A549 treated with GW870086 at 1 μM for 4 hours (cell line): ENCODE data around the gene NOTUM. TPM values are rescaled to one million over a fixed set of nuclear protein-coding genes. Genes with fewer than 3 reads are reported as not detected.

Experiments used
- total RNA-seq: library from RNA; stranded (reverse); fragments of 200-300 nt; extraction: Qiagen RNA extraction; gene quantifications from 5 replicates; pipeline ENCODE4 v1.2.3, GENCODE V29; 2022; ENCODE audit warnings: low read depth

NOTUM gene
- 0.13 to 0.56 TPM (median 0.35 TPM) in 5 replicates for total RNA-seq

DNA sequence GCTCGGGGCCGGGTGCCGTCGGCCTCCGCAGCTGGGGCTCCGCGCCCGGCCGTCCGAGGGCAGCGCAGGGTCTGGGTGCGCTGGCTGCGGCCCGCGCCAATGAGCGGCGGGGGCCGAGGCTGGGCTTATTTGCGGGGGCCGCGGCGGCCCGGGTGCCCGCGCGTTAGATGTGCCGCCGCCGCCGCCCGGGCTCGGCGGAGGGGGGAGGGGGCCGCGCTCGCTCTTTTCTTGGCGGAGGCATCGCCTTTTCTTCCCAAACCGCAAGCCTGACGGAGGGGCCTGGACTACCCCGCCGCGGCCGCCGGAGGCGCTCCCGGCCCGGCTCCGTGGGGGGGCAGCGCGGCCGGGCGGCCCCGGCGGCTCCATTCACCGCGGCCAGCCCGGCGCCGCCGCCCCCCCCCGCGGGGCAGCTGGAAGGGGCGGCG, at the start of gene NOTUM:
NOTUM (minus strand) TSS at position 101 of the 425 bp plus-strand sequence. CDS start 278 bp downstream, outside the sequence.

GRCh38 chr17:81977211-81977808, 16.3 kb upstream of the NOTUM start, which contains the start of gene ASPSCR1:
TSS of gene ASPSCR1 (plus strand) at chr17:81977629. CDS start at chr17:81977647, 18 bp downstream.

DNA sequence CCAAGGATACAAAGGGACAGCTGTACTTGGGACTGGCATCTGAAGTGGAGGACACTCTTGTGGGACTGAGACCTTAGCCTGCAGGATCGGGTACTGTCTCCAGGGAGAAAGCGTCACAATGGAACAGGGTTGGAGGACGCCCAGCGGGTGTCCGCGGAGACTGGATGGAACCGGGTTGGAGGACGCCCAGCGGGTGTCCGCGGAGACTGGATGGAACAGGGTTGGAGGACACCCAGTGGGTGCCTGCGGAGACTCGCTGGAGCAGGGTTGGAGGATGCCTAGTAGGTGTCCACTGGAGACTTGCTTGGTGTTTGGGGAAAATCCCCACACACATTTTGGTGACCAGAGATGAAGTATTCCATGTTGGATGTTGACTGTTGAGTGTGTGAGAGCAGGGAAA, 13.8 kb downstream of the NOTUM start, which contains the start of gene MYADML2:
MYADML2 (minus strand) TSS at position 45 of the 400 bp plus-strand sequence. CDS start 5,492 bp downstream, outside the sequence.

GRCh38 chr17:81927653-81928543, 33.1 kb downstream of the NOTUM start, which contains the start of gene MAFG:
TSS of gene MAFG (minus strand) at chr17:81927735. CDS start at chr17:81923185, 4,550 bp downstream.

GRCh38 chr17:81917565-81918332, 43.2 kb downstream of the NOTUM start, which contains the start of gene SIRT7:
TSS of gene SIRT7 (minus strand) at chr17:81918176. CDS start at chr17:81918131, 45 bp downstream.

DNA sequence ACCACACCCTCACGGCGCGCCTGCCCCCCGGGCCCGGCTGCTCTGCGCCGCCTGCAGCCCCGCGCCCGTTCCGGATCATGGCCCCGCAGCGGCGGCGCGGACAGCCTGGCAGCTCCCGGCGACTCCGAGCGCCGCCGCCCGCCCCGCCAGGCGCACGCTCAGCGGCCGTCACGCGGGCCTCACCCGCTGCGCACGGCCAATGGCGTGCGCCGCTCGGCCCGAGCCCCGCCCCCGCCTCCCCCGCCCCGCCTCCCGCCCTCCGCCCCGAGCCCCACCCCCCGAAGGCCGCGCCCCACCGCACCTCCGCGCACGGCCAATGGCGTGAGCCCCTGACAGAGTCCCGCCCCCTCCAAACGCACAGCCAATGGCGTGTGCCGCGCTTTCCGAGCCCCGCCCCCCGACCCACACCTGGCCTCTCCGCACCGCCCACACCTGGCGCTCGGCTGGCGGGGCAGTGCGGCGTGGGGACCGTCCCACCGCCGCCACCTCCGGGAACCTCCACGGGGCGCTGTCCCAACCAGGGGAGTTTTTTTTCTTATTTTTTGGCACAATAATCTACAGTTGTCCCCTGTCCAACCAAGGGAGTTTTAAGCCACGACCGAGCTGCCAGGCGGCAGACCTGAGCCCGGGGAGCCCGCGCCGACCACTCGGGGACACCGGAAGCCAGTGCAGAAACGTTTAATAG, 49.6 kb downstream of the NOTUM start, which contains the start of gene PCYT2:
PCYT2 (minus strand) TSS at position 123 of the 685 bp plus-strand sequence; CDS start at position 79, 44 bp downstream.

Other genes starting within 250 kb of the NOTUM start
- 29.3 to 45.2 TPM (median 44.6 TPM) in 5 replicates for gene SLC25A10, start 248.9 kb downstream of the NOTUM start, total RNA-seq
- 0.15 to 0.67 TPM (median 0.54 TPM) in 5 replicates for gene GCGR, start 157.0 kb downstream of the NOTUM start, total RNA-seq
- gene MCRIP1, start 127.9 kb downstream of the NOTUM start, total RNA-seq: 73.8 to 102 TPM (median 99.3 TPM) in 5 replicates
- gene PPP1R27, start 126.1 kb downstream of the NOTUM start, total RNA-seq: 0.19 to 0.47 TPM (median 0.24 TPM) in 4 of 5 replicates, not detected in the other
- gene P4HB, start 100.7 kb downstream of the NOTUM start, total RNA-seq: 672 to 719 TPM (median 681 TPM) in 5 replicates
- 558 to 703 TPM (median 590 TPM) in 5 replicates for gene ARHGDIA, start 89.8 kb downstream of the NOTUM start, total RNA-seq
- gene ALYREF, start 69.6 kb downstream of the NOTUM start, total RNA-seq: 171 to 261 TPM (median 232 TPM) in 5 replicates
- 208 to 312 TPM (median 266 TPM) in 5 replicates for gene ANAPC11, start 69.5 kb downstream of the NOTUM start, total RNA-seq
- 0.27 to 0.84 TPM (median 0.53 TPM) in 5 replicates for gene NPB, start 58.9 kb downstream of the NOTUM start, total RNA-seq
- 15.4 to 22.5 TPM (median 19.0 TPM) in 5 replicates for gene PCYT2, start 49.8 kb downstream of the NOTUM start, total RNA-seq
- gene SIRT7, start 43.0 kb downstream of the NOTUM start, total RNA-seq: 33.7 to 48.8 TPM (median 45.2 TPM) in 5 replicates
- 26.4 to 36.5 TPM (median 33.1 TPM) in 5 replicates for gene MAFG, start 33.5 kb downstream of the NOTUM start, total RNA-seq
- 58.8 to 95.8 TPM (median 83.5 TPM) in 5 replicates for gene PYCR1, start 23.9 kb downstream of the NOTUM start, total RNA-seq
- not detected in 5 replicates for gene MYADML2, start 14.0 kb downstream of the NOTUM start, total RNA-seq
- gene ASPSCR1, start 16.4 kb upstream of the NOTUM start, total RNA-seq: 23.0 to 34.0 TPM (median 26.5 TPM) in 5 replicates
- 155 to 212 TPM (median 190 TPM) in 5 replicates for gene CENPX, start 61.7 kb upstream of the NOTUM start, total RNA-seq
- 9.7 to 15.3 TPM (median 13.6 TPM) in 5 replicates for gene LRRC45, start 62.1 kb upstream of the NOTUM start, total RNA-seq
- gene RAC3, start 70.5 kb upstream of the NOTUM start, total RNA-seq: 25.0 to 39.4 TPM (median 34.2 TPM) in 5 replicates
- 66.6 to 101 TPM (median 95.7 TPM) in 5 replicates for gene DCXR, start 76.5 kb upstream of the NOTUM start, total RNA-seq
- gene RFNG, start 90.6 kb upstream of the NOTUM start, total RNA-seq: 16.1 to 25.0 TPM (median 23.9 TPM) in 5 replicates
- gene GPS1, start 90.7 kb upstream of the NOTUM start, total RNA-seq: 99.8 to 139 TPM (median 137 TPM) in 5 replicates
- 80.3 to 145 TPM (median 129 TPM) in 5 replicates for gene DUS1L, start 104.6 kb upstream of the NOTUM start, total RNA-seq
- 102 to 132 TPM (median 126 TPM) in 5 replicates for gene FASN, start 137.0 kb upstream of the NOTUM start, total RNA-seq